DOHH2 (cell line): ENCODE results near the gene ARHGAP24.

Experiments
- CTCF ChIP-seq: fragments of 200-600 bp; sonication (generic); IDR thresholded peaks from one replicate; pipeline ENCODE4 v1.5.1; 2014; ENCODE audit warnings: antibody characterized with exemption, mild to moderate bottlenecking, low read depth, low read length; ENCODE audit not compliant: poor library complexity, severe bottlenecking
- EZH2phosphoT487 ChIP-seq: fragments of 200-600 bp; sonication (generic); IDR thresholded peaks from 2 replicates; pipeline ENCODE4 v1.6.1; 2017; ENCODE audit warnings: borderline replicate concordance, mild to moderate bottlenecking, antibody characterized with exemption, low read length, moderate library complexity, mixed read lengths

GRCh38 chr4:85823295-85823694, 348.3 kb downstream of the ARHGAP24 start:
- TF ChIP-seq CTCF: no peak
- TF ChIP-seq EZH2phosphoT487: no peak
